Measurements from ENCODE around the gene SPEN. TPM values are rescaled to one million over a fixed set of nuclear protein-coding genes. Genes with fewer than 3 reads are reported as not detected.

The SPEN gene
- polyA plus RNA-seq, 1 donor from 2014 or later = 7.1 TPM

GRCh38 chr1:15963968-15964648 lies 116.6 kb downstream of the SPEN start:
- H3K4me2 ChIP-seq (ENCODE audit: low read length) = no peak overlapping the region

DNA sequence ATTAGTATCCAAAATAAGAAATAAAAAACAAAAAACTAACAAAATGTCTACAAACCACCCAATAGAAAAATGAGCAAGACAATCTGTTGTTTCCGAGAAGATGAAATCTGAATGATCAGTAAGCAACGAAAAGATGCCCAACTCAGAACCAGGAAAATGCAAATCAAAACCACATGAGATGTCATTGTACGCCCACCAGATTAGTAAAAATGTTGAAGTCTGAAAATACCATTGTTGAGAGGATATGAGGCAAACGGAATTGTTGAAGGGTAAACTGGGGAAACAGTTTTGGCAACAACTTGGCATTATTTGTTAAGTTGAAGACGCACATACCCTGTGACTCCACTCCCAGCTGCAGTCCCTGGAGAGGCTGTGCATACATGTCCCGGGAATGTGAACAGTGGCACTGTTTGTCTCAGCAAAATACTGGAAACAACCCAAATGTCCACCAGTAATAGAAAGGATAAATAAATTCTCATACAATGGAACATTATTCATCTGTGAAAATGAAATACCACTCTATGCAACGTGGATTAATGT lies 117.8 kb downstream of the SPEN start:
- H4K20me1 ChIP-seq (ENCODE audit: insufficient read depth) = peaks cover 3% of the 10 kb centered on the region
- H3K27ac ChIP-seq (ENCODE audit: low read length) = no peak overlapping the region

More at GRCh38 chr1:15963968-15964648, 116.6 kb downstream of the SPEN start:
- peaks cover 5% of the 10 kb centered on the region for H3K36me3 ChIP-seq (ENCODE audit: insufficient read depth, low read length)
- peaks cover 4% of the 10 kb centered on the region for H3K9me3 ChIP-seq (ENCODE audit: low read length)
- H3K79me2 ChIP-seq (replicated peaks; ENCODE audit: insufficient read depth, low read length) = peaks cover 23% of the 10 kb centered on the region
- TF ChIP-seq, protein P1, sequence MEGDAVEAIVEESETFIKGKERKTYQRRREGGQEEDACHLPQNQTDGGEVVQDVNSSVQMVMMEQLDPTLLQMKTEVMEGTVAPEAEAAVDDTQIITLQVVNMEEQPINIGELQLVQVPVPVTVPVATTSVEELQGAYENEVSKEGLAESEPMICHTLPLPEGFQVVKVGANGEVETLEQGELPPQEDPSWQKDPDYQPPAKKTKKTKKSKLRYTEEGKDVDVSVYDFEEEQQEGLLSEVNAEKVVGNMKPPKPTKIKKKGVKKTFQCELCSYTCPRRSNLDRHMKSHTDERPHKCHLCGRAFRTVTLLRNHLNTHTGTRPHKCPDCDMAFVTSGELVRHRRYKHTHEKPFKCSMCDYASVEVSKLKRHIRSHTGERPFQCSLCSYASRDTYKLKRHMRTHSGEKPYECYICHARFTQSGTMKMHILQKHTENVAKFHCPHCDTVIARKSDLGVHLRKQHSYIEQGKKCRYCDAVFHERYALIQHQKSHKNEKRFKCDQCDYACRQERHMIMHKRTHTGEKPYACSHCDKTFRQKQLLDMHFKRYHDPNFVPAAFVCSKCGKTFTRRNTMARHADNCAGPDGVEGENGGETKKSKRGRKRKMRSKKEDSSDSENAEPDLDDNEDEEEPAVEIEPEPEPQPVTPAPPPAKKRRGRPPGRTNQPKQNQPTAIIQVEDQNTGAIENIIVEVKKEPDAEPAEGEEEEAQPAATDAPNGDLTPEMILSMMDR (IDR thresholded peaks at IDR 0.05; ENCODE audit: poor library complexity, severe bottlenecking) = no peak
- TF ChIP-seq MXI1 (conservative IDR thresholded peaks at IDR 0.05; ENCODE audit: poor library complexity, severe bottlenecking) (no peak), EP300 (conservative IDR thresholded peaks at IDR 0.05; ENCODE audit: poor library complexity, severe bottlenecking) (no peak), RAD21 (conservative IDR thresholded peaks at IDR 0.05) (no peak), POLR2AphosphoS5 (IDR thresholded peaks at IDR 0.05) (no peak), TAF1 (IDR thresholded peaks at IDR 0.05; ENCODE audit: low read depth) (no peak), EZH2 (IDR thresholded peaks at IDR 0.05; ENCODE audit: borderline replicate concordance, insufficient read depth, low read length, poor library complexity, severe bottlenecking) (no peak), SMC3 (conservative IDR thresholded peaks at IDR 0.05; ENCODE audit: poor library complexity) (no peak)
- TF ChIP-seq, protein P2, sequence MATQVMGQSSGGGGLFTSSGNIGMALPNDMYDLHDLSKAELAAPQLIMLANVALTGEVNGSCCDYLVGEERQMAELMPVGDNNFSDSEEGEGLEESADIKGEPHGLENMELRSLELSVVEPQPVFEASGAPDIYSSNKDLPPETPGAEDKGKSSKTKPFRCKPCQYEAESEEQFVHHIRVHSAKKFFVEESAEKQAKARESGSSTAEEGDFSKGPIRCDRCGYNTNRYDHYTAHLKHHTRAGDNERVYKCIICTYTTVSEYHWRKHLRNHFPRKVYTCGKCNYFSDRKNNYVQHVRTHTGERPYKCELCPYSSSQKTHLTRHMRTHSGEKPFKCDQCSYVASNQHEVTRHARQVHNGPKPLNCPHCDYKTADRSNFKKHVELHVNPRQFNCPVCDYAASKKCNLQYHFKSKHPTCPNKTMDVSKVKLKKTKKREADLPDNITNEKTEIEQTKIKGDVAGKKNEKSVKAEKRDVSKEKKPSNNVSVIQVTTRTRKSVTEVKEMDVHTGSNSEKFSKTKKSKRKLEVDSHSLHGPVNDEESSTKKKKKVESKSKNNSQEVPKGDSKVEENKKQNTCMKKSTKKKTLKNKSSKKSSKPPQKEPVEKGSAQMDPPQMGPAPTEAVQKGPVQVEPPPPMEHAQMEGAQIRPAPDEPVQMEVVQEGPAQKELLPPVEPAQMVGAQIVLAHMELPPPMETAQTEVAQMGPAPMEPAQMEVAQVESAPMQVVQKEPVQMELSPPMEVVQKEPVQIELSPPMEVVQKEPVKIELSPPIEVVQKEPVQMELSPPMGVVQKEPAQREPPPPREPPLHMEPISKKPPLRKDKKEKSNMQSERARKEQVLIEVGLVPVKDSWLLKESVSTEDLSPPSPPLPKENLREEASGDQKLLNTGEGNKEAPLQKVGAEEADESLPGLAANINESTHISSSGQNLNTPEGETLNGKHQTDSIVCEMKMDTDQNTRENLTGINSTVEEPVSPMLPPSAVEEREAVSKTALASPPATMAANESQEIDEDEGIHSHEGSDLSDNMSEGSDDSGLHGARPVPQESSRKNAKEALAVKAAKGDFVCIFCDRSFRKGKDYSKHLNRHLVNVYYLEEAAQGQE (IDR thresholded peaks at IDR 0.05; ENCODE audit: borderline replicate concordance) = no peak
- H3K27me3 ChIP-seq (ENCODE audit: insufficient read depth, low read depth, low read length) = no peaks in the 10 kb centered on the region
- H3K9ac ChIP-seq (ENCODE audit: low read length) = no peak overlapping the region
- H3K4me3 ChIP-seq (ENCODE audit: low read length) = no peak overlapping the region
- peaks cover 3% of the 10 kb centered on the region for H4K20me1 ChIP-seq (ENCODE audit: insufficient read depth)
- no peak overlapping the region for H2AFZ ChIP-seq (ENCODE audit: low read depth, low read length)
- H3K9me2 ChIP-seq (ENCODE audit: insufficient read depth, low read length) = no peaks in the 10 kb centered on the region
- no peaks in the 10 kb centered on the region for H3F3A ChIP-seq (ENCODE audit: insufficient read depth, low read length, poor library complexity, severe bottlenecking)
- H3K27ac ChIP-seq (ENCODE audit: low read length) = no peak overlapping the region

More for the DNA sequence above, 117.8 kb downstream of the SPEN start:
- Histone ChIP-seq H3F3A (ENCODE audit: insufficient read depth, low read length, poor library complexity, severe bottlenecking) (no peaks in the 10 kb centered on the region), H3K36me3 (ENCODE audit: insufficient read depth, low read length) (peaks cover 11% of the 10 kb centered on the region), H3K4me3 (ENCODE audit: low read length) (no peak overlapping the region), H2AFZ (ENCODE audit: low read depth, low read length) (no peak overlapping the region), H3K79me2 (replicated peaks; ENCODE audit: insufficient read depth, low read length) (peaks cover 31% of the 10 kb centered on the region), H3K9me3 (ENCODE audit: low read length) (peaks cover 4% of the 10 kb centered on the region), H3K9ac (ENCODE audit: low read length) (no peak overlapping the region), H3K9me2 (ENCODE audit: insufficient read depth, low read length) (no peaks in the 10 kb centered on the region), H3K27me3 (ENCODE audit: insufficient read depth, low read depth, low read length) (no peaks in the 10 kb centered on the region), H3K4me2 (ENCODE audit: low read length) (no peak overlapping the region)
- TF ChIP-seq EZH2 (IDR thresholded peaks at IDR 0.05; ENCODE audit: borderline replicate concordance, insufficient read depth, low read length, poor library complexity, severe bottlenecking) (no peak), MXI1 (conservative IDR thresholded peaks at IDR 0.05; ENCODE audit: poor library complexity, severe bottlenecking) (no peak), SMC3 (conservative IDR thresholded peaks at IDR 0.05; ENCODE audit: poor library complexity) (no peak), POLR2AphosphoS5 (IDR thresholded peaks at IDR 0.05) (no peak), TAF1 (IDR thresholded peaks at IDR 0.05; ENCODE audit: low read depth) (no peak), EP300 (conservative IDR thresholded peaks at IDR 0.05; ENCODE audit: poor library complexity, severe bottlenecking) (no peak), RAD21 (conservative IDR thresholded peaks at IDR 0.05) (no peak)
- TF ChIP-seq, protein P1 (IDR thresholded peaks at IDR 0.05; ENCODE audit: poor library complexity, severe bottlenecking) = no peak
- TF ChIP-seq, protein P2 (IDR thresholded peaks at IDR 0.05; ENCODE audit: borderline replicate concordance) = no peak

Measured in neural cell (in vitro differentiated cells).